K562 (cell line): Measurements from ENCODE around the gene PLXDC1. TPM values are rescaled to one million over a fixed set of nuclear protein-coding genes. Genes with fewer than 3 reads are reported as not detected.

Experiments
- ATAC-seq: fragments of 200-7000 bp; cut with Tn5 transposase; 3 replicates; pipeline ENCODE4 v1.9.1; 2020; ENCODE audit warnings: moderate library complexity
- BruUV-seq: library from RNA; stranded (reverse); fragments of 400-500 nt; replicated peaks from 2 replicates; lab custom pipeline; 2021; lab: Mats Ljungman, UMichigan
- CTCF ChIA-PET: fragments of 300-600 bp; formaldehyde crosslinking; extraction: SDS; loops from one replicate; lab custom pipeline; 2021; ENCODE audit warnings: low intra/inter-chr PET ratio; lab: Yijun Ruan, JAX
- POLR2A ChIA-PET: fragments of 300-600, 350-650 bp; sonication (Branson Sonifier 250); formaldehyde crosslinking; extraction: SDS; loops from one replicate; lab custom pipeline; 2021; ENCODE audit warnings: antibody characterized with exemption, inconsistent platforms; lab: Yijun Ruan, JAX
- DNase-seq, 4 experiments: peaks; one replicate each; pipeline versions ENCODE4 v3.0.0 to v3.0.0-alpha.2; 2011 to 2018; ENCODE audit warnings: low spot score in 3 of 4, mixed read lengths in 3 of 4; ENCODE audit errors: extremely low read depth in 1 of 4
- FAIRE-seq: peaks from 2 replicates; lab custom pipeline; 2011; peaks lifted over from hg19 to GRCh38; lab: Jason Lieb, UNC
- H2AFZ ChIP-seq: 2 replicates; pipeline ENCODE4 v1.6.0; 2011; ENCODE audit warnings: low read depth, low read length, control low read depth, inconsistent platforms
- H3K27ac ChIP-seq: fragments of 200-600 bp; 3 replicates; pipeline ENCODE4 v1.8.0; 2011; ENCODE audit warnings: low read depth, mild to moderate bottlenecking, control low read depth, inconsistent platforms, low read length, moderate library complexity, mixed read lengths; ENCODE audit errors: extremely low read depth
- H3K27me3 ChIP-seq, 2 experiments: fragments of 300-600 bp in 1 of 2; 2 replicates in 1 of 2; 3 replicates in 1 of 2; pipeline versions ENCODE4 v1.6.0 to v1.8.0; 2011; ENCODE audit warnings: inconsistent platforms in 2 of 2, low read length in 2 of 2, mild to moderate bottlenecking in 1 of 2, mixed read lengths in 1 of 2, moderate library complexity in 1 of 2; ENCODE audit not compliant: control insufficient read depth in 2 of 2, insufficient read depth in 2 of 2
- H3K36me3 ChIP-seq: fragments of 300-600 bp; 3 replicates; pipeline ENCODE4 v1.8.0; 2011; ENCODE audit warnings: mild to moderate bottlenecking, low read length, inconsistent platforms; ENCODE audit not compliant: control insufficient read depth, insufficient read depth
- H3K4me1 ChIP-seq, 2 experiments: fragments of 200-600 bp in 1 of 2; replicated peaks in 1 of 2; 2 replicates in 1 of 2; 3 replicates in 1 of 2; pipeline versions ENCODE4 v1.5.1 to v1.8.0; 2011; ENCODE audit warnings: inconsistent platforms in 2 of 2, low read length in 2 of 2, mild to moderate bottlenecking in 1 of 2, mixed read lengths in 1 of 2, moderate library complexity in 1 of 2; ENCODE audit not compliant: control insufficient read depth in 2 of 2, insufficient read depth in 2 of 2
- H3K4me2 ChIP-seq: 2 replicates; pipeline ENCODE4 v1.6.1; 2011; ENCODE audit warnings: low read length, control low read depth, inconsistent platforms, mixed read lengths; ENCODE audit not compliant: insufficient read depth
- H3K4me3 ChIP-seq: fragments of 200-600 bp; sonication (generic), shearing (Covaris generic); 2 replicates; pipeline ENCODE4 v1.5.1; 2016; ENCODE audit warnings: control low read depth, inconsistent platforms
- H3K79me2 ChIP-seq: fragments of 200-600 bp; 3 replicates; pipeline ENCODE4 v1.8.0; 2011; ENCODE audit warnings: low read length, inconsistent platforms; ENCODE audit not compliant: control insufficient read depth, insufficient read depth
- H3K9ac ChIP-seq, 2 experiments: 2 replicates each; pipeline versions ENCODE4 v1.6.0 to v1.6.1; 2011; ENCODE audit warnings: low read depth in 2 of 2, low read length in 2 of 2, control low read depth in 1 of 2, inconsistent platforms in 1 of 2, mild to moderate bottlenecking in 1 of 2, mixed read lengths in 1 of 2; ENCODE audit not compliant: insufficient read depth in 1 of 2
- H3K9me1 ChIP-seq: one replicate; pipeline ENCODE4 v1.6.0; 2011; ENCODE audit warnings: inconsistent platforms, mild to moderate bottlenecking, low read length, moderate library complexity; ENCODE audit not compliant: control insufficient read depth, insufficient read depth
- H3K9me3 ChIP-seq: replicated peaks from 2 replicates; pipeline ENCODE4 v1.5.1; 2011; ENCODE audit warnings: low read depth, low read length, inconsistent platforms; ENCODE audit not compliant: control insufficient read depth, insufficient read depth
- H4K20me1 ChIP-seq: replicated peaks from 2 replicates; pipeline ENCODE4 v1.6.1; 2011; ENCODE audit warnings: low read length, inconsistent platforms, mixed read lengths; ENCODE audit not compliant: control insufficient read depth, insufficient read depth
- ATF2 ChIP-seq: sonication (generic); formaldehyde crosslinking; IDR thresholded peaks from 2 replicates; pipeline ENCODE4 v1.8.1; 2022; ENCODE audit warnings: missing genetic modification reagents
- CEBPG ChIP-seq, 3 experiments: fragments of 200-800 bp in 1 of 3; sonication (Bioruptor generic) in 1 of 3; sonication (generic) in 1 of 3; formaldehyde crosslinking in 1 of 3; IDR thresholded peaks in 2 of 3; conservative IDR thresholded peaks in 1 of 3; 2 replicates each; pipeline versions ENCODE4 v1.6.1 to v1.8.0; 2016 to 2022; ENCODE audit warnings: missing compliant biosample characterization in 2 of 3, missing genetic modification characterization in 2 of 3, mild to moderate bottlenecking in 1 of 3, missing genetic modification reagents in 1 of 3
- CREM ChIP-seq: IDR thresholded peaks from 2 replicates; pipeline ENCODE4 v1.6.1; 2014; ENCODE audit warnings: antibody characterized with exemption, low read depth
- ELF4 ChIP-seq: fragments of 450-650 bp; formaldehyde crosslinking; IDR thresholded peaks from 2 replicates; pipeline ENCODE4 v1.4.0; 2022; ENCODE audit warnings: missing genetic modification characterization
- FIP1L1 ChIP-seq: fragments of 200-400 bp; formaldehyde crosslinking; IDR thresholded peaks from 2 replicates; pipeline ENCODE4 v1.6.1; 2018; ENCODE audit warnings: mild to moderate bottlenecking, low read depth, low read length; ENCODE audit not compliant: poor library complexity, severe bottlenecking
- FOXA3 ChIP-seq, 2 experiments: fragments of 450-650 bp in 1 of 2; sonication (generic) in 1 of 2; formaldehyde crosslinking; IDR thresholded peaks in 1 of 2; conservative IDR thresholded peaks in 1 of 2; 2 replicates each; pipeline versions ENCODE4 v1.4.0 to v1.8.0; 2020 to 2022; ENCODE audit warnings: mild to moderate bottlenecking in 2 of 2, missing genetic modification reagents in 1 of 2
- HINFP ChIP-seq: fragments of 450-650 bp; conservative IDR thresholded peaks from 2 replicates; pipeline ENCODE4 v1.6.1; 2016; ENCODE audit warnings: missing genetic modification characterization, low read depth, mild to moderate bottlenecking, control low read depth, missing compliant biosample characterization
- KLF10 ChIP-seq: fragments of 250-450 bp; sonication (Bioruptor Pico); IDR thresholded peaks from 2 replicates; pipeline ENCODE4 v1.6.1; 2021; ENCODE audit warnings: matching md5 sums
- KLF16 ChIP-seq: IDR thresholded peaks from 2 replicates; pipeline ENCODE4 v1.6.1; 2016; ENCODE audit warnings: antibody characterized with exemption
- PCBP1 ChIP-seq: fragments of 200-400 bp; formaldehyde crosslinking; IDR thresholded peaks from 2 replicates; pipeline ENCODE4 v1.6.1; 2018; ENCODE audit warnings: mild to moderate bottlenecking, low read depth, low read length; ENCODE audit not compliant: poor library complexity, severe bottlenecking
- SAFB2 ChIP-seq: fragments of 200-400 bp; formaldehyde crosslinking; IDR thresholded peaks from 2 replicates; pipeline ENCODE4 v1.6.1; 2018; ENCODE audit warnings: borderline replicate concordance, low read length, low read depth, moderate library complexity; ENCODE audit not compliant: severe bottlenecking
- UBTF ChIP-seq, 2 experiments: IDR thresholded peaks; 2 replicates each; pipeline ENCODE4 v1.6.1; 2012; ENCODE audit warnings: improper control_type of control experiment in 2 of 2, low read depth in 2 of 2, low read length in 2 of 2, borderline replicate concordance in 1 of 2
- WGBS: fragments of 100-300 bp; shearing (Covaris generic); methylation state at CpG from one replicate; pipeline ENCODE4 v1.1.6; 2016; ENCODE audit warnings: low coverage, mixed read lengths; ENCODE audit not compliant: insufficient coverage; ENCODE audit errors: missing lambda C conversion rate; 5-methylcytosine and 5-hydroxymethylcytosine counted together
- in situ Hi-C: fragments of 300-500 bp; cut with MboI; formaldehyde crosslinking; loops from 4 replicates; pipeline ENCODE4 v1.15.0; 2018; ENCODE audit warnings: inconsistent platforms, mixed read lengths
- intact Hi-C: fragments of 100-400 bp; cut with micrococcal nuclease; formaldehyde crosslinking; loops from 2 replicates; pipeline ENCODE4 v1.14.2; 2022
- polyA plus RNA-seq, 8 experiments: library from polyadenylated mRNA; depleted of rRNA in 4 of 8; stranded (reverse) in 5 of 8; unstranded in 3 of 8; fragments of >200 nt; fragmentation: Nextera tagmentation in 2 of 8; fragmentation: Illumina TruSeq in 1 of 8; extraction: Ambion mirVana in 2 of 8; extraction: Trizol in 1 of 8; gene quantifications; 2 replicates each; pipeline versions ENCODE4 v1.2.1 to v1.2.3, GENCODE V29; 2011 to 2014; ENCODE audit warnings: inconsistent platforms in 1 of 8, missing spikeins in 1 of 8
- total RNA-seq, 7 experiments: library from RNA; depleted of rRNA in 6 of 7; stranded (reverse); fragments of >200 nt in 6 of 7; fragmentation: Illumina TruSeq in 2 of 7; extraction: Trizol in 2 of 7; gene quantifications; 2 replicates each; pipeline versions ENCODE4 v1.2.1 to v1.2.3, GENCODE V29; 2011 to 2021; ENCODE audit warnings: low replicate concordance in 1 of 7

The PLXDC1 gene
- total and polyA plus RNA-seq, 9 of the 15 experiments (the other 6 are each of a cell fraction or from before 2014, with no cell fraction given): not detected

GRCh38 chr17:39169518-39169917 lies 18.1 kb upstream of the PLXDC1 start:
- no peaks in the 10 kb centered on the region for H3K9me3 ChIP-seq
- no peaks in the 10 kb centered on the region for H3K9me1 ChIP-seq
- ATAC-seq (no peak), FAIRE-seq (no peak), DNase-seq (no peak)
- H3K27me3 ChIP-seq: no peaks in the 10 kb centered on the region
- H2AFZ ChIP-seq: no peak overlapping the region
- TF ChIP-seq ATF2 (CRISPR knock-in tag): no peak
- no peak for TF ChIP-seq FIP1L1
- TF ChIP-seq CREM: no peak
- TF ChIP-seq HINFP (tag): no peak
- no peak for TF ChIP-seq PCBP1
- TF ChIP-seq KLF10 (CRISPR knock-in tag): no peak
- no peak for TF ChIP-seq KLF16
- TF ChIP-seq CEBPG (CRISPR knock-in tag; IDR thresholded peaks at IDR 0.05): no peak
- TF ChIP-seq CEBPG (tag; conservative IDR thresholded peaks at IDR 0.05 in 1 of 2, IDR thresholded peaks at IDR 0.05 in 1 of 2): no peak
- TF ChIP-seq FOXA3 (CRISPR knock-in tag; conservative IDR thresholded peaks at IDR 0.05 in 1 of 2, IDR thresholded peaks at IDR 0.05 in 1 of 2): no peak
- no peak for TF ChIP-seq UBTF (IDR thresholded peaks at IDR 0.05; ENCODE audit: borderline replicate concordance in 1 of 2, low read depth in 2 of 2, low read length in 2 of 2)
- TF ChIP-seq SAFB2: no peak
- no peak for TF ChIP-seq ELF4 (CRISPR knock-in tag)
- no peak overlapping the region for H3K9ac ChIP-seq
- no TSS peak for BruUV-seq
- in situ Hi-C loops: no loop called here
- POLR2A ChIA-PET: interaction anchor here (0.7 to 1.1 kb wide), 3 partner anchors 46 to 419 kb away, joined by 3 to 5 read pairs (median 3); no protein-coding TSS in a partner anchor
- CTCF ChIA-PET: no interaction called here
- H3K27ac ChIP-seq: no peak overlapping the region
- peaks cover 5 to 26% of the 10 kb centered on the region in 2 experiments; a peak in 3 of 5 replicates for H3K4me1 ChIP-seq
- H3K36me3 ChIP-seq: no peaks in the 10 kb centered on the region
- intact Hi-C loops: no loop called here
- WGBS: 8% methylated on average over 3 of the region's 3 CpGs
- H3K4me2 ChIP-seq: no peak overlapping the region
- no peaks in the 10 kb centered on the region for H3K79me2 ChIP-seq
- H4K20me1 ChIP-seq: peaks cover 3% of the 10 kb centered on the region
- H3K4me3 ChIP-seq: no peak overlapping the region
